Tibial artery (tissue), 4 donors: ENCODE measurements around the gene CD164L2.
A peak's percentile ranks its signal among the peaks of the same experiment; 100 is the strongest.

Experiments
- DNase-seq, 2 donors: peaks; one replicate each; pipeline ENCODE4 v3.0.0-alpha.2; 2019
- H3K27ac ChIP-seq, 2 donors: fragments of 200-600 bp; sonication (generic) in 1 of 2; 1 replicate in 1 of 2; 2 replicates in 1 of 2; pipeline ENCODE4 v1.5.1; 2018 to 2019; ENCODE audit warnings: mild to moderate bottlenecking in 1 of 2
- H3K27me3 ChIP-seq, 2 donors: fragments of 200-600 bp; sonication (generic) in 1 of 2; one replicate each; pipeline versions ENCODE4 v1.5.1 to v1.6.0; 2016 to 2019
- H3K36me3 ChIP-seq, 3 donors: fragments of 200-600 bp; sonication (generic) in 2 of 3; one replicate each; pipeline ENCODE4 v1.5.1; 2016 to 2019; ENCODE audit warnings: mild to moderate bottlenecking in 2 of 3
- H3K4me1 ChIP-seq, 4 donors: fragments of 200-600 bp; sonication (generic) in 2 of 4; 1 replicate in 3 of 4; 2 replicates in 1 of 4; pipeline ENCODE4 v1.5.1; 2016 to 2019
- H3K4me3 ChIP-seq, 2 donors: fragments of 200-600 bp; sonication (generic) in 1 of 2; 1 replicate in 1 of 2; 2 replicates in 1 of 2; pipeline ENCODE4 v1.5.1; 2018 to 2019; ENCODE audit warnings: mild to moderate bottlenecking in 2 of 2
- H3K9me3 ChIP-seq, 3 donors: fragments of 200-600 bp; sonication (generic) in 1 of 3; one replicate each; pipeline ENCODE4 v1.5.1; 2016 to 2019
- CTCF ChIP-seq, 2 experiments: fragments of 200-600 bp in 1 of 2; fragments of 450-650 bp in 1 of 2; IDR thresholded peaks; one replicate each; pipeline ENCODE4 v1.5.1; 2017 to 2019; ENCODE audit warnings: antibody characterized with exemption in 2 of 2, mild to moderate bottlenecking in 1 of 2, moderate library complexity in 1 of 2
- intact Hi-C: fragments of 100-400 bp; cut with DNase I; formaldehyde crosslinking; loops from one replicate; pipeline ENCODE4 v1.15.0; 2023; ENCODE audit warnings: low total_unique reads

Gene CD164L2

GRCh38 chr1:27350663-27351540 lies 32.2 kb downstream of the CD164L2 start:
- Histone ChIP-seq H3K4me3 (peak overlapping the region; percentile 39 to 50), H3K27me3 (peaks cover 0 to 31% of the 10 kb centered on the region in 2 donors), H3K4me1 (peaks cover 0 to 29% (median 26%) of the 10 kb centered on the region in 4 donors), H3K9me3 (no peaks in the 10 kb centered on the region), H3K36me3 (peaks cover 10 to 32% (median 23%) of the 10 kb centered on the region in 3 donors), H3K27ac (peak overlapping the region in 1 of 2 donors; percentile 37)
- intact Hi-C loops, result loop anchor here (10.0 kb wide), 1 partner anchor 46 kb away; no protein-coding TSS in a partner anchor
- TF ChIP-seq CTCF (IDR thresholded peaks at IDR 0.05), result no peak
- no peak for DNase-seq

- Histone ChIP-seq H3K36me3 (peaks cover 1 to 23% (median 14%) of the 10 kb centered on the region in 3 donors), H3K4me3 (peak overlapping the region; percentile 39 to 50), H3K27me3 (peaks cover 0 to 31% of the 10 kb centered on the region in 2 donors), H3K9me3 (no peaks in the 10 kb centered on the region), H3K27ac (no peak overlapping the region), H3K4me1 (peaks cover 0 to 29% (median 26%) of the 10 kb centered on the region in 4 donors)
- peak in 1 of 2 experiments; percentile 4 for TF ChIP-seq CTCF (IDR thresholded peaks at IDR 0.05)
- intact Hi-C loops, result loop anchor here (10.0 kb wide), 1 partner anchor 45 kb away; no protein-coding TSS in a partner anchor
- no peak for DNase-seq
These were observed 33.1 kb downstream of the CD164L2 start for GRCh38 chr1:27349784-27350662.

GRCh38 chr1:27348861-27349783 lies 34.0 kb downstream of the CD164L2 start:
- H3K4me1 ChIP-seq, result peaks cover 0 to 29% (median 26%) of the 10 kb centered on the region in 4 donors
- H3K27ac ChIP-seq, result no peak overlapping the region
- H3K4me3 ChIP-seq, result peak overlapping the region; percentile 39 to 50
- intact Hi-C loops, result no loop called here
- peaks cover 0 to 14% (median 7%) of the 10 kb centered on the region in 3 donors for H3K36me3 ChIP-seq
- DNase-seq, result no peak
- TF ChIP-seq CTCF (IDR thresholded peaks at IDR 0.05), result no peak
- peaks cover 0 to 31% of the 10 kb centered on the region in 2 donors for H3K27me3 ChIP-seq
- H3K9me3 ChIP-seq, result no peaks in the 10 kb centered on the region

GRCh38 chr1:27346991-27347624 lies 36.0 kb downstream of the CD164L2 start:
- intact Hi-C loops, result no loop called here
- no peaks in the 10 kb centered on the region for H3K9me3 ChIP-seq
- H3K27me3 ChIP-seq, result peaks cover 0 to 31% of the 10 kb centered on the region in 2 donors
- H3K27ac ChIP-seq, result no peak overlapping the region
- H3K4me1 ChIP-seq, result peaks cover 0 to 29% (median 26%) of the 10 kb centered on the region in 4 donors
- H3K36me3 ChIP-seq, result no peaks in the 10 kb centered on the region
- no peak for TF ChIP-seq CTCF (IDR thresholded peaks at IDR 0.05)
- no peak for DNase-seq
- H3K4me3 ChIP-seq, result no peak overlapping the region
